ENCODE results near the gene SLCO1A2. TPM values are rescaled to one million over a fixed set of nuclear protein-coding genes. Genes with fewer than 3 reads are reported as not detected.

Gene SLCO1A2
- total RNA-seq, 1 experiment from 2014 or later, result not detected

- BruUV-seq (replicated peaks), result no TSS peak
- Histone ChIP-seq H3K4me3 (ENCODE audit: low read depth in 2 of 2, low read length in 2 of 2) (no peak overlapping the region), H3K4me1 (ENCODE audit: control insufficient read depth, insufficient read depth, low read length) (no peaks in the 10 kb centered on the region), H3K27ac (ENCODE audit: low read length) (no peak overlapping the region), H3K9me3 (ENCODE audit: control insufficient read depth, insufficient read depth, low read depth, low read length) (no peaks in the 10 kb centered on the region), H3K36me3 (ENCODE audit: control insufficient read depth, insufficient read depth, low read length) (no peaks in the 10 kb centered on the region), H3K27me3 (ENCODE audit: control insufficient read depth, insufficient read depth, low read length) (no peaks in the 10 kb centered on the region)
- DNase-seq (ENCODE audit: low read depth, low spot score) (no peak), ATAC-seq (no peak)
- CTCF ChIA-PET, result no interaction called here
- TF ChIP-seq POLR2AphosphoS5 (IDR thresholded peaks at IDR 0.05; ENCODE audit: low read depth, low read length), result no peak
- TF ChIP-seq REST (IDR thresholded peaks at IDR 0.05; ENCODE audit: insufficient read depth in 1 of 2, low read depth in 2 of 2, low read length in 1 of 2), result no peak
- TF ChIP-seq TCF7L2 (IDR thresholded peaks at IDR 0.05; ENCODE audit: low read depth, low read length), result no peak
- TF ChIP-seq SIN3A (IDR thresholded peaks at IDR 0.05; ENCODE audit: borderline replicate concordance, insufficient read depth, low read depth, low read length), result no peak
- TF ChIP-seq CTCF (IDR thresholded peaks at IDR 0.05), result no peak
- intact Hi-C loops (cut with micrococcal nuclease; ENCODE audit: unreplicated experiment) (no loop called here), in situ Hi-C loops (cut with HindIII; ENCODE audit: low pct_unique_long_range_greater_than_20kb, low sequenced_read_pairs) (no loop called here)
- POLR2A ChIA-PET, result no interaction called here
Observed at GRCh38 chr12:21276826-21277225, 57.9 kb downstream of the SLCO1A2 start.

GRCh38 chr12:21265932-21266331 is 68.8 kb downstream of the SLCO1A2 start:
- in situ Hi-C loops (cut with HindIII; ENCODE audit: low pct_unique_long_range_greater_than_20kb, low sequenced_read_pairs) (no loop called here), intact Hi-C loops (cut with micrococcal nuclease; ENCODE audit: unreplicated experiment) (no loop called here)
- Histone ChIP-seq H3K9me3 (ENCODE audit: control insufficient read depth, insufficient read depth, low read depth, low read length) (no peaks in the 10 kb centered on the region), H3K4me1 (ENCODE audit: control insufficient read depth, insufficient read depth, low read length) (no peaks in the 10 kb centered on the region), H3K27ac (ENCODE audit: low read length) (no peak overlapping the region), H3K4me3 (ENCODE audit: low read depth in 2 of 2, low read length in 2 of 2) (no peak overlapping the region), H3K36me3 (ENCODE audit: control insufficient read depth, insufficient read depth, low read length) (no peaks in the 10 kb centered on the region), H3K27me3 (ENCODE audit: control insufficient read depth, insufficient read depth, low read length) (no peaks in the 10 kb centered on the region)
- CTCF ChIA-PET, result no interaction called here
- ATAC-seq, result no peak
- DNase-seq (ENCODE audit: low read depth, low spot score), result no peak
- POLR2A ChIA-PET, result no interaction called here
- TF ChIP-seq POLR2AphosphoS5 (IDR thresholded peaks at IDR 0.05; ENCODE audit: low read depth, low read length) (no peak), CTCF (IDR thresholded peaks at IDR 0.05) (no peak), SIN3A (IDR thresholded peaks at IDR 0.05; ENCODE audit: borderline replicate concordance, insufficient read depth, low read depth, low read length) (no peak), REST (IDR thresholded peaks at IDR 0.05; ENCODE audit: insufficient read depth in 1 of 2, low read depth in 2 of 2, low read length in 1 of 2) (no peak), TCF7L2 (IDR thresholded peaks at IDR 0.05; ENCODE audit: low read depth, low read length) (no peak)
- BruUV-seq (replicated peaks), result no TSS peak

All from Panc1 (cell line).